T1000 (cell line): ENCODE data around the gene PARD3.

Source experiments
- DNase-seq: peaks from one replicate; lab custom pipeline; 2025; ENCODE audit warnings: mixed read lengths; lab: John Stamatoyannopoulos, UW

PARD3 gene

DNA sequence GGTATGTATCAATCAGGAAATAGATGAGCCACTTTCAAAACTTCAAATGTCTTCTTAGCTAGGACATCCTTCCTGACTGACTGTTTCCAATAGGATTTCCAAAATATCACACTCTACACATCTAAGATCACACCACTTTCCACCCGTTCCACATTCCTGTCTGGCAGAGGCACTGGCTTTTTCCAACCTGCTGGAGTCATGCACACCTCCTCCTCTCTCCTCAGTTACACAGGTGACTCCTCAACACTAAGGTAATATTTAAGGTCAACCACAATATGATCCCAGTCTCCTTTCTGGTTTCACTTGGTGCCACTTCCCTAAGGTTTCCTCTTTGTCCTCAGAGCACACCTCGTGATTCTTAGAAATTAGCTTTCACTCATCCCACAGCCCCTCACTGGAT is 196.5 kb downstream of the PARD3 start:
- no peak for DNase-seq

DNA sequence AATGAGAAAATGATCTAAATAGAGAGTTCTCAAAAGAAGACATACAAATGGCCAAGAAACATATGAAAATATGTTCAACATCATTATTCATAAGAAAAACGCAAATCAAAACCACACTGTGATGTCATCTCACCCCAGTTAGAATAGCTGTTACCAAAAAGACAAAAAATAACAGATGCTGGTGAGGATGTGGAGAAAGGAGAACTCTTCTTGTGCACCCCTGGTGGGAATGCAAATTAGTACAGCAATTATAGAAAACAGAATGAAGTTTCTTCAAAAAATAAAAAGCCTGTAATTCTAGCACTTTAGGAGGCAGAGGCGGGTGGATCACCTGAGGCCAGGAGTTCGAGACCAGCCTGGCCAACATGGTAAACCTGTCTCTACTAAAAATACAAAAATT is 199.3 kb downstream of the PARD3 start:
- DNase-seq, result no peak

DNA sequence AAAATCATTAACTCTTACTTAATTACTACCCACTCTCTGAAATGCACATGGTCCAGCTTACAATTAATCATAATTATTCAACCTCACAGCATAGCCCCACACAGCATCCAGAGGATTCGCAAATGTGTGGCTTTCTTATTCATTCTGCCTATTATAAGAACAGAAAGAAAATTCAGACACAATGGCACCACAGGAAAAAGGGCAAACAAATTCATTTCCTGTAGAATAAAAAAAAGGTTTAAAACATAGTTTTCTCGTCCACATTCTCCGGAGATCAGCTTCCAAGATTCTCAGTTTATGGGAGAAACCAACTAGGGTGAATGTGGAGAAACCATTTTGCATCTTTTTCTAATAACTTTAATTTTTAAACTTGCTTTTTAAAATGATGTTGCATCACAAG is 201.6 kb downstream of the PARD3 start:
- no peak for DNase-seq

DNA sequence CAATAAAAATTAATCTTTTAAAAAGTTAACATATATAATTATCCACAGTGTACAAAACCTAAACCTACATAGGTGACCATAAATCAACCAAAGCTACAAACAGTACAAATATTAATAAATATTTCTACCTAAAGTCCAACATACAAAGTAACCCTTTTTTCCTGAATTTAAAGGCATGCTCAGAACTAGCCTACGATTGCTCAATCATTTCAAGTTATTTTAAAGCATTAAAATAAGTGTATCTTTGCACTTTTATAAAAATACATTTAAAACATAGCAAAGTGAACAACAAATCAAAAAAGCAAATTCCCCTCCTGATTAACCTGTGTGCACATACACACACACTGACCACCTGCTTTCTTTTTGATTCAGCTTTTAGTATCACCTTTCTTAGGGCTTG is 202.2 kb downstream of the PARD3 start:
- DNase-seq, result no peak

GRCh38 chr10:34612446-34612845 is 202.7 kb downstream of the PARD3 start:
- DNase-seq, result no peak

- no peak for DNase-seq
These were observed 205.7 kb downstream of the PARD3 start for GRCh38 chr10:34609287-34609940.

- no peak for DNase-seq
These were observed 207.2 kb downstream of the PARD3 start for GRCh38 chr10:34607894-34608293.

DNA sequence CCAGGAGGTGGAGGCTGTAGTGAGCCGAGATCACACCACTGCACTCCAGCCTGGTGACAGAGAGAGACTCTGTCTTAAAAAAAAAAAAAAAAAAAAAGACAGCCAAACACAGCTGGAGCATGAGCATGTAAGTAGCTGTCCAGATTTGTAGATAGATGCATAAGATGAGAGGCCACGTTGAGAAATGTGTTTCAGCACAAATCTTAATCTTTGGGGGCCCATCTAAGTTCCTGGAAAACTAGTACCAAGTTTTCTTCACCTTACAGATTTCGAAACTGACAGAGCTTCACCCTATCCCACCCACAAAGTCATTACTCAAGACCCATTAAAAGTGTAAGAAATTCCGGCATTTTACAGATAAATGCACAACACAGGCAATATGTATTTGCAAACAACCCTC is 208.2 kb downstream of the PARD3 start:
- DNase-seq, result no peak

DNA sequence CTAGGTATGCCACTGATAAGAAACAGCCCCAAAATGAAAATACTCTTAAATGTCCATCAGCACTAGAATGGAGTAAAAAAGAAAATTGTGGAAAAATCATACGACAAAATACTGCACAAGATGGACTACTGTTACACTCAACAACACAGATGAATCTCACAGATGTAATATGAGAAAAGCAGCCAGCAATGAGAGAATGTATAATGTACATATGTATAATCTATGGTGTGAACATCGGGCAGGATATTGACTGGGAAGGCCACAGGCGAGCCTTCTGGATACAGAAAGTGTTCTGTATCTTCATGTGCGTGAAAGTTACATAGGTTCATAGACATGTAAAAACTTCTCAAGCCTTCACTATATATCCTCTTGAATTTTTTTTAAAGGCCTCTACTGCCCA is 212.6 kb downstream of the PARD3 start:
- no peak for DNase-seq

GRCh38 chr10:34601691-34602090 is 213.4 kb downstream of the PARD3 start:
- no peak for DNase-seq

- no peak for DNase-seq
These were observed 215.9 kb downstream of the PARD3 start for GRCh38 chr10:34599026-34599795.

GRCh38 chr10:34596351-34596750 is 218.7 kb downstream of the PARD3 start:
- DNase-seq, result no peak

DNA sequence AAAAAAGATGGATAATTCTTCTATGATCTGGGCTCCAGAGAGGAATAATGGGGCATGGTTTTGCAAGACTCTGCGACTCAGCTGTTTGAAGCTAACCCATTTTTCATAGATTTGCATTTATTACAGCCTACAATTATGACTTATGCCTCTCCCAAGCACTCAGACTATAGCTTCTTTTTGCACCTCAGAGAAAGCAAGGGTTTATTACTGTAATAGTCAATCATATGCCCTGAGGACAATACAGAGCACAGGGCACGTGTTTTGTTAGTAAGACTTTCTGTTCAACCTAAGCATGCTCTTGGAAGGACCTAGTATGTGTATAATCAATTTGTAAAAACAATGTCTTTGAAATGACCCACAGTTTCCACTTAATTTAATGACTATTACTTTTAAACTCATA is 221.2 kb downstream of the PARD3 start:
- DNase-seq, result no peak

DNA sequence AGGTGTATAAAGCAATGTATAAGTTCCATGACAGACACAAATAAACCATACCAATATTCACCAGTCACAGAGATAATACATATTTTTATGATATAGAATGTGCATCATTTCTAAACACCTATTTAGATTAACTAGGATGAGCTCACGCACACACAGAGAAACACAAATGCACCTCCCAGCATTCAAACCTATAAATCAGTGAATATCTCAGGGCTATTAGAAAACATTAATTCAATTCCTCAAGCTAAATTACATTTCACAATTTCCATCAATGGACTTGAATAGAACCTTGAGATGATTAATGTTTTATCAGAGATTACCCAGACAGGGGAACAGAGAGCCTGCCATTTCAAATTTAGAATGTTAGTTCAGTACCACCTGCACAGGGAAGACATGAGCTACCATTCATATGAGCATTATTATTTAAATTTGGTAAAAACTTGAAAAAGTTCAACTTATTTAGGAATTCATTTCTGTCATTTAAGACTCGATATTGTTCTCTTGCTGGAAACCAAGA is 221.7 kb downstream of the PARD3 start:
- no peak for DNase-seq

- no peak for DNase-seq
These were observed 224.3 kb downstream of the PARD3 start for GRCh38 chr10:34590793-34591192.

DNA sequence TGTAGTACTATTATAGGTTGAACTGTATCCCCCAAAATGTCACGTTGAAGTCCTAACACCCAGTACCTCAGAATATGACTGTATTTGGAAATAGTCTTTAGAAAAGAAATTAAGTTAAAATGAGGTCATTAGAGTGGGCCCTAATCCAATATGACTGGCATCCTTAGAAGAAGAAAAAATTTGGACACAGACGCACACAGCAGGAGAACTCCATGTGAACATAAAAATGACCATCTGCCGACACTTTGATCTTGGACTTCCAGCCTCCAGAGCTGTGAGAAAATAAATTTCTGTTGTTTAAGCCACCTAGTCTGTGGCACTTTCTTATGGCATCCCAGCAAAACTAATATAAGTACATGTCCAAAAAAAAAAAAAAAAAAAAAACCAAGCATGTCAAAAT is 225.8 kb downstream of the PARD3 start:
- no peak for DNase-seq

DNA sequence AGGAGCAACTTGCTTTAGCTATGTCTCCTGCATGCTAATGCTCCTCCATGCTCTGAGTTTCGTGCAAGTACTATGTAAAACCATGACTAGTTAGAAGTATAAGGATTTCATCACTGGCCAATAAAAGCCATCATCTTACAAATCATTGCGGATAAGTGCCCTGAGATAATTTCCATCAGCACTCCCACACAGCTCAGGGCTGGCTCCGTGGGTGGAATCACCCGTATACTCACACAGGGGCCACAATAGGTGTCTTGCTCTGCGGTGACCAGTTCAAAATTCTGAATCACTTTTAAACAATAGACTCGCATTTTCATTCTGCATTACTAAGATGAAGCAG is 227.4 kb downstream of the PARD3 start:
- DNase-seq, result no peak

GRCh38 chr10:34587002-34587679 is 228.0 kb downstream of the PARD3 start:
- no peak for DNase-seq

DNA sequence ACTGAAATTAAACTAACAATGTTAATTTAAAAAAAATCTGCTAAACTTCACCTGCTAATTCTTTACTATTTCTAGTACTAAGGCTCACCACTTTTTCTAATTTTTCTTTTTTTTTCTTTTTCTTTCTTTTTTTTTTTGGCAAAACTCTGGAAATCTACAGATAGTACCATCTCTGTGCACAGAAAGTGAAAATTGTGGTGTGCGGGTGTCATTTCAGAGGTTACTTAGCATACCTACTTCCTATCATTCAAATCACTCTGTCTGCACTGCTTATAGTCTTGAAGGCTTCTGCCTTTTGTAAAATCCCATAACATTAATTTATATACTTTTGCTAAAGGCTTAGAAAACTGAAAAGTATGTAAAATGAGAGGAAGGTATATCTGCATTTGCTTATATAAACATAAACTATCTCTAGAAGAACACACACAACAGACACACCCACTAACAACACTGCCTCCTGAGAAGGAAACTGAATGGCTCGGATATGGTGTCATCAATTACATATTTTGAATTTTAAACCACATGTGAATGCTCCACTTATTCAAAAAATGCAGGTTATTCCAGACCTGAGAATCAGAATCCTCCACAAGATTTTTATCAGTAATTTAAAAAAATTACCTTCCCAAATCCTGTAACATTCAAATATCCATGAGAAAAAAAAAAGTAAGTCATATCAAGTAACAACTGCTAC is 229.5 kb downstream of the PARD3 start:
- no peak for DNase-seq

GRCh38 chr10:34584164-34584563 is 230.9 kb downstream of the PARD3 start:
- DNase-seq, result no peak

GRCh38 chr10:34581801-34582532 is 233.1 kb downstream of the PARD3 start:
- DNase-seq, result no peak

- DNase-seq, result no peak
These were observed 234.5 kb downstream of the PARD3 start for GRCh38 chr10:34580643-34581042.
